Peyer's patch (tissue), 4 donors: ENCODE results near the gene COG6. TPM values are rescaled to one million over a fixed set of nuclear protein-coding genes. Genes with fewer than 3 reads are reported as not detected.

Source experiments
- DNase-seq, 3 donors: peaks; one replicate each; pipeline ENCODE4 v3.0.0-alpha.2; 2017 to 2019
- H3K27ac ChIP-seq, 4 donors: fragments of 200-600 bp; sonication (generic); one replicate each; pipeline ENCODE4 v1.5.1; 2016 to 2019
- H3K27me3 ChIP-seq, 2 donors: fragments of 200-600 bp; sonication (generic); one replicate each; pipeline ENCODE4 v1.5.1; 2019
- H3K36me3 ChIP-seq, 3 donors: fragments of 200-600 bp; sonication (generic); one replicate each; pipeline ENCODE4 v1.5.1; 2016 to 2019
- H3K4me1 ChIP-seq, 4 donors: fragments of 200-600 bp; sonication (generic); one replicate each; pipeline ENCODE4 v1.5.1; 2016 to 2019
- H3K4me3 ChIP-seq, 4 donors: fragments of 200-600 bp; sonication (generic); 1 replicate in 3 of 4; 2 replicates in 1 of 4; pipeline ENCODE4 v1.5.1; 2016 to 2019; ENCODE audit warnings: mild to moderate bottlenecking in 1 of 4
- H3K9me3 ChIP-seq, 4 donors: fragments of 200-600 bp; sonication (generic); one replicate each; pipeline ENCODE4 v1.5.1; 2016 to 2019; ENCODE audit warnings: mild to moderate bottlenecking in 1 of 4
- POLR2A ChIP-seq, 2 donors: fragments of 450-650 bp; IDR thresholded peaks; one replicate each; pipeline ENCODE4 v1.5.1; 2017; ENCODE audit warnings: antibody characterized with exemption in 2 of 2, mild to moderate bottlenecking in 2 of 2, moderate library complexity in 2 of 2
- small RNA-seq, 2 donors: library from RNA; depleted of rRNA; stranded (forward); fragments of <200 nt; gene quantifications; one replicate each; pipeline ENCODE3, GENCODE V24; 2016
- total RNA-seq, 4 donors: library from RNA; depleted of rRNA; stranded (reverse); fragments of >200 nt; gene quantifications; one replicate each; pipeline ENCODE4 v1.1.0, GENCODE V29; 2016
- TF ChIP-seq, protein P1 (sequence below), 6 experiments: fragments of 450-650 bp in 4 of 6; fragments of 200-600 bp in 2 of 6; sonication (generic) in 1 of 6; IDR thresholded peaks; one replicate each; pipeline ENCODE4 v1.5.1; 2017 to 2019; ENCODE audit warnings: antibody characterized with exemption in 6 of 6, mild to moderate bottlenecking in 3 of 6, moderate library complexity in 1 of 6

Gene COG6
- total RNA-seq, 4 donors from 2014 or later, result 11.1 to 61.9 (median 21.5) TPM

DNA sequence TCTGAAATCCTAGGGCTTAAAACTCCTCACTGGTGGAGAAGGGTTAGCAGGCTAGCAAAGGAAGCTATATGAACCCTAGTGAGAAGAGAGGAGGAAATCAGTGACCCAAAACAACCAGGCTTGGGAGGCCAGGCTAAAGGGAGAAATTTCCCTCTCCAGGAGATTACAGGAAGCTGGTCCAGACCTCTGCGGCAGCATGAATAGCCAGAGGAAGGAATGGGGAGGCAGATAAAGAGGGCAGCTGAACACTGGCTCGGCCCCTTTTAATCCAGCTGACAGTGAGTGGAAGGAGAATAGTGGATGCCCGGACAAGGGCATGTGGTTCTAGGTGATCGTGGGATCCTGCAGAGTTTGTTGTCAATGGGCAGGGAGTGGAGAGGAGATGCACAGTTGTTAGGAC lies 130.6 kb downstream of the COG6 start:
- no peak overlapping the region for H3K4me3 ChIP-seq
- H3K27ac ChIP-seq, result no peak overlapping the region
- TF ChIP-seq, protein P1, sequence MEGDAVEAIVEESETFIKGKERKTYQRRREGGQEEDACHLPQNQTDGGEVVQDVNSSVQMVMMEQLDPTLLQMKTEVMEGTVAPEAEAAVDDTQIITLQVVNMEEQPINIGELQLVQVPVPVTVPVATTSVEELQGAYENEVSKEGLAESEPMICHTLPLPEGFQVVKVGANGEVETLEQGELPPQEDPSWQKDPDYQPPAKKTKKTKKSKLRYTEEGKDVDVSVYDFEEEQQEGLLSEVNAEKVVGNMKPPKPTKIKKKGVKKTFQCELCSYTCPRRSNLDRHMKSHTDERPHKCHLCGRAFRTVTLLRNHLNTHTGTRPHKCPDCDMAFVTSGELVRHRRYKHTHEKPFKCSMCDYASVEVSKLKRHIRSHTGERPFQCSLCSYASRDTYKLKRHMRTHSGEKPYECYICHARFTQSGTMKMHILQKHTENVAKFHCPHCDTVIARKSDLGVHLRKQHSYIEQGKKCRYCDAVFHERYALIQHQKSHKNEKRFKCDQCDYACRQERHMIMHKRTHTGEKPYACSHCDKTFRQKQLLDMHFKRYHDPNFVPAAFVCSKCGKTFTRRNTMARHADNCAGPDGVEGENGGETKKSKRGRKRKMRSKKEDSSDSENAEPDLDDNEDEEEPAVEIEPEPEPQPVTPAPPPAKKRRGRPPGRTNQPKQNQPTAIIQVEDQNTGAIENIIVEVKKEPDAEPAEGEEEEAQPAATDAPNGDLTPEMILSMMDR (IDR thresholded peaks at IDR 0.05), result no peak
- no peak for TF ChIP-seq POLR2A (IDR thresholded peaks at IDR 0.05)
- no peaks in the 10 kb centered on the region for H3K4me1 ChIP-seq
- H3K27me3 ChIP-seq, result no peaks in the 10 kb centered on the region
- H3K36me3 ChIP-seq, result no peaks in the 10 kb centered on the region
- H3K9me3 ChIP-seq, result peaks cover 0 to 3% (median 0%) of the 10 kb centered on the region in 4 donors
- DNase-seq, result no peak

DNA sequence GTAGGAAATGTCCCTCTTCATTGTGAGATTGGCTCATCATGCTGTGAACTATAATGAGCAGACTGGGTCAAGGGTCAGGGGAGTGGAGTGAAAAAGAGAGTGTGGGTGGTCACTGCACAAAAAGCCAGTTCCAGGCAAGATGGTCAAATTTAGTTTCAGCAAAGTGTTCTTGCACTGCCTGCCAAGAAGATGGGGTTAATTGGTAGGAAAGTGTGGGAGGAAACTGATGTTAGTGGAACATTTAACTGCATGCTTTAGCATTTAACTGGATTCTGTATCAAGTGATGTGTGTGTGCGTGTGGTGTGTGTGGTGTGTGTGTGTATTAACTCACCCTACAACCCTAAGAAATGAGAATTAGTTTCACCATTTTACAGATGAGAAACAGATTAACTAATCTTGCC lies 131.6 kb downstream of the COG6 start:
- Histone ChIP-seq H3K9me3 (peaks cover 0 to 3% (median 0%) of the 10 kb centered on the region in 4 donors), H3K27ac (no peak overlapping the region), H3K4me1 (no peaks in the 10 kb centered on the region), H3K27me3 (no peaks in the 10 kb centered on the region), H3K4me3 (no peak overlapping the region), H3K36me3 (no peaks in the 10 kb centered on the region)
- TF ChIP-seq, protein P1 (IDR thresholded peaks at IDR 0.05), result no peak
- no peak for TF ChIP-seq POLR2A (IDR thresholded peaks at IDR 0.05)
- no peak for DNase-seq

DNA sequence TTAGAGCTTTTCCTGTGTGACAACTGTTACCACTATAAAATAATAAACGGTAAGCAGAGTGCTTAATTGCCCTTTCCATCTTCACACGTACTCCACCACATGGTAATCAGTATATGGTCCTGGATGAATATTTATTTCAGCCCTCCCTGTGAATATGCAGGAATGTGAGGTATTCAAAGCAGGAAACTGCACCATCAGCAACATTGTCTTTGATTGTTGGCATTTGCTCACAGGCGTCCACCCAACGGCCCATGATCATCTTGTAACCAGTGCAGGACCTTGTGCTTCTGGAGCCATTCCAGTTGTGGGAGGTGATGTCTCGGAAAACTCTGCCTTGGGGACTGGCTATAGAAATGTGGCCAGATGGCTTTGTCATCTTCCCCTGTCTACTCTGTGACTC lies 132.6 kb downstream of the COG6 start:
- no peaks in the 10 kb centered on the region for H3K27me3 ChIP-seq
- H3K4me3 ChIP-seq, result no peak overlapping the region
- H3K9me3 ChIP-seq, result peaks cover 0 to 3% (median 0%) of the 10 kb centered on the region in 4 donors
- H3K4me1 ChIP-seq, result no peaks in the 10 kb centered on the region
- no peak for TF ChIP-seq POLR2A (IDR thresholded peaks at IDR 0.05)
- TF ChIP-seq, protein P1 (IDR thresholded peaks at IDR 0.05), result no peak
- H3K36me3 ChIP-seq, result no peaks in the 10 kb centered on the region
- no peak for DNase-seq
- H3K27ac ChIP-seq, result no peak overlapping the region

DNA sequence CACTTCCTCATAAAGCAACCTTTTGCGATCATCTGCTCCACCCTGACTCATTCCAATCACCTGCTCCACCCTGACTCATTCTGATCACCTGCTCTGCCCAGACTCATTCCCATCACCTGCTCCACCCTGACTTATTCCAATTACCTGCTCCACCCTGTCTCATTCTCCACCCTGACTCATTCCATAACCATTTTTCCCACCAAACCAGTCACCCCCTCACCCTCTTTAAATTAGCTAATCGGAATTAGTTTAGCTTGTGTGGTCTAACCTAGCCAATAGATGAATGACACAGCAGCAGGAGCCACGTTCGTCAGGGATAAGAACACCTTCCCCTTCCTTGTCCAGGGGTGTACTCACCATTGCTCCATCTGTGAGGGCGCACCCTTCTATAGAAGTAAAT lies 134.0 kb downstream of the COG6 start:
- H3K27ac ChIP-seq, result no peak overlapping the region
- no peak for TF ChIP-seq POLR2A (IDR thresholded peaks at IDR 0.05)
- TF ChIP-seq, protein P1 (IDR thresholded peaks at IDR 0.05), result no peak
- DNase-seq, result no peak
- H3K36me3 ChIP-seq, result no peaks in the 10 kb centered on the region
- H3K27me3 ChIP-seq, result no peaks in the 10 kb centered on the region
- peaks cover 0 to 3% (median 0%) of the 10 kb centered on the region in 4 donors for H3K9me3 ChIP-seq
- H3K4me3 ChIP-seq, result no peak overlapping the region
- H3K4me1 ChIP-seq, result no peaks in the 10 kb centered on the region

Small RNA genes lying within 50 kb of the gene (small RNA-seq; reads per million reads assigned to genes)
- gene MIR4305 (0 reads per million in 2 donors), gene RNY4P14 (0.06 reads per million in 2 donors)

Other genes with a start within 250 kb of the COG6 start
- gene LHFPL6, start 52.5 kb upstream of the COG6 start, total RNA-seq, result 10 to 100 TPM in 1 of 4 donors, 1 to 10 TPM in 3; 1.8 to 14.2 (median 9.0) TPM